ENCODE data around the gene MCHR1. TPM values are rescaled to one million over a fixed set of nuclear protein-coding genes. Genes with fewer than 3 reads are reported as not detected.

The MCHR1 gene
- polyA plus RNA-seq, 3 donors: 0.05 to 0.09 TPM; not detected in 1

- Histone ChIP-seq H3K27ac (ENCODE audit: low read depth in 1 of 2, low read length in 2 of 2) (peak overlapping the region; percentile 90 to 93), H4K20me1 (ENCODE audit: insufficient read depth, low read length) (peaks cover 36% of the 10 kb centered on the region), H3K4me3 (replicated peaks in 1 of 3; ENCODE audit: low read depth in 2 of 3, low read length in 3 of 3) (peak overlapping the region; percentile 67 to 95 (median 74)), H2AFZ (ENCODE audit: insufficient read depth, low read depth, low read length, poor library complexity, severe bottlenecking) (peak overlapping the region; percentile 94), H3K4me1 (ENCODE audit: control insufficient read depth in 1 of 2, insufficient read depth in 2 of 2, low read length in 2 of 2) (peaks cover 25 to 38% of the 10 kb centered on the region in 2 donors), H3K79me2 (ENCODE audit: insufficient read depth, low read length) (peaks cover 38% of the 10 kb centered on the region), H3K27me3 (ENCODE audit: control insufficient read depth in 2 of 2, insufficient read depth in 2 of 2, low read length in 2 of 2) (no peaks in the 10 kb centered on the region), H3K36me3 (replicated peaks in 1 of 2; ENCODE audit: control insufficient read depth in 1 of 2, insufficient read depth in 2 of 2, low read length in 2 of 2) (no peaks in the 10 kb centered on the region), H3K9me3 (replicated peaks in 1 of 2; ENCODE audit: control insufficient read depth in 1 of 2, insufficient read depth in 1 of 2, low read length in 2 of 2) (no peaks in the 10 kb centered on the region), H3K9ac (ENCODE audit: insufficient read depth, low read length, poor library complexity, severe bottlenecking) (peak overlapping the region; percentile 80), H3K4me2 (replicated peaks; ENCODE audit: extremely low read depth, low read length, poor library complexity, severe bottlenecking) (peak overlapping the region; percentile 96)
- Mint-ChIP-seq H3K4me3 (peak overlapping the region; percentile 94 to 96), H3K27me3 (ENCODE audit: low read depth in 3 of 3) (peaks cover 0 to 5% (median 2%) of the 10 kb centered on the region in 3 donors), H3K27ac (peak overlapping the region; percentile 97 to 99 (median 99)), H3K36me3 (peaks cover 2 to 4% of the 10 kb centered on the region in 2 donors), H3K4me1 (peaks cover 43% of the 10 kb centered on the region), H3K9me3 (peaks cover 0 to 4% (median 0%) of the 10 kb centered on the region in 7 donors)
- intact Hi-C loops (cut with micrococcal nuclease): loop anchor here in 1 of 2 donors (10.0 kb wide), 1 partner anchor 1103 kb away; the partner anchor contains the start of gene RPS19BP1
- 4% methylated on average over 23 of the region's 46 CpGs for WGBS (ENCODE audit: insufficient coverage)
- TF ChIP-seq CTCF (IDR thresholded peaks at IDR 0.05): no peak
- DNase-seq: peak; percentile 81 to 91 (median 90)
These were observed 41.8 kb upstream of the MCHR1 start for GRCh38 chr22:40637183-40638150.

GRCh38 chr22:40638261-40638660 is 41.0 kb upstream of the MCHR1 start:
- Histone ChIP-seq H3K27me3 (ENCODE audit: control insufficient read depth in 2 of 2, insufficient read depth in 2 of 2, low read length in 2 of 2) (no peaks in the 10 kb centered on the region), H3K4me3 (replicated peaks in 1 of 3; ENCODE audit: low read depth in 2 of 3, low read length in 3 of 3) (peak overlapping the region in 1 of 3 experiments; percentile 95), H2AFZ (ENCODE audit: insufficient read depth, low read depth, low read length, poor library complexity, severe bottlenecking) (peak overlapping the region; percentile 94), H3K9me3 (replicated peaks in 1 of 2; ENCODE audit: control insufficient read depth in 1 of 2, insufficient read depth in 1 of 2, low read length in 2 of 2) (no peaks in the 10 kb centered on the region), H3K9ac (ENCODE audit: insufficient read depth, low read length, poor library complexity, severe bottlenecking) (no peak overlapping the region), H3K27ac (ENCODE audit: low read depth in 1 of 2, low read length in 2 of 2) (peak overlapping the region; percentile 90 to 93), H3K4me1 (ENCODE audit: control insufficient read depth in 1 of 2, insufficient read depth in 2 of 2, low read length in 2 of 2) (peaks cover 25 to 38% of the 10 kb centered on the region in 2 donors), H4K20me1 (ENCODE audit: insufficient read depth, low read length) (peaks cover 28% of the 10 kb centered on the region), H3K79me2 (ENCODE audit: insufficient read depth, low read length) (peaks cover 30% of the 10 kb centered on the region), H3K36me3 (replicated peaks in 1 of 2; ENCODE audit: control insufficient read depth in 1 of 2, insufficient read depth in 2 of 2, low read length in 2 of 2) (no peaks in the 10 kb centered on the region), H3K4me2 (replicated peaks; ENCODE audit: extremely low read depth, low read length, poor library complexity, severe bottlenecking) (peak overlapping the region; percentile 96)
- intact Hi-C loops (cut with micrococcal nuclease): loop anchor here in 1 of 2 donors (10.0 kb wide), 1 partner anchor 1103 kb away; the partner anchor contains the start of gene RPS19BP1
- Mint-ChIP-seq H3K9me3 (peaks cover 0 to 4% (median 0%) of the 10 kb centered on the region in 7 donors), H3K27ac (peak overlapping the region; percentile 97 to 99 (median 99)), H3K4me3 (peak overlapping the region in 1 of 2 donors; percentile 96), H3K27me3 (ENCODE audit: low read depth in 3 of 3) (peaks cover 0 to 5% (median 3%) of the 10 kb centered on the region in 3 donors), H3K36me3 (peaks cover 0 to 4% of the 10 kb centered on the region in 2 donors), H3K4me1 (peaks cover 39% of the 10 kb centered on the region)
- no peak for TF ChIP-seq CTCF (IDR thresholded peaks at IDR 0.05)
- 94% methylated on average over 12 of the region's 17 CpGs for WGBS (ENCODE audit: insufficient coverage)
- DNase-seq: no peak

All from CD14-positive monocyte (primary cell).